ENCODE measurements around the gene CUL4A.

The CUL4A gene

GRCh38 chr13:113275387-113275786 is 66.0 kb downstream of the CUL4A start:
- POLR2A ChIA-PET = no interaction called here
- Histone ChIP-seq H3K36me3 (ENCODE audit: control insufficient read depth in 4 of 4, insufficient read depth in 4 of 4, low read length in 3 of 4) (no peaks in the 10 kb centered on the region), H3K27ac (ENCODE audit: insufficient read depth in 1 of 2, low read depth in 1 of 2, low read length in 2 of 2, poor library complexity in 1 of 2, severe bottlenecking in 2 of 2) (no peak overlapping the region), H3K27me3 (replicated peaks in 2 of 5; ENCODE audit: control insufficient read depth in 4 of 5, insufficient read depth in 5 of 5, low read length in 4 of 5) (peaks cover 0 to 4% (median 0%) of the 10 kb centered on the region in 5 experiments), H3K4me1 (ENCODE audit: control extremely low read depth in 1 of 4, control insufficient read depth in 4 of 4, insufficient read depth in 4 of 4, low read length in 3 of 4) (peaks cover 0 to 19% (median 14%) of the 10 kb centered on the region in 4 experiments), H3K4me3 (ENCODE audit: control insufficient read depth in 1 of 7, extremely low read depth in 1 of 7, insufficient read depth in 4 of 7, low read depth in 2 of 7, low read length in 6 of 7) (peak overlapping the region in 1 of 7 experiments; percentile 34), H3K9me3 (ENCODE audit: control extremely low read depth in 1 of 5, control insufficient read depth in 4 of 5, insufficient read depth in 2 of 5, low read depth in 1 of 5, low read length in 4 of 5) (peaks cover 0 to 4% (median 0%) of the 10 kb centered on the region in 5 experiments)
- CTCF ChIA-PET = interaction anchor here (0.7 to 1.7 kb wide), 5 partner anchors 9 to 116 kb away, joined by 3 to 4 read pairs (median 3); partner anchors contain the start of gene PCID2
- DNase-seq = peak; percentile 63 to 74 (median 71)
- whole genome bisulfite sequencing (ENCODE audit: insufficient coverage) = 14% methylated on average over 1 of the region's 3 CpGs

GRCh38 chr13:113280126-113280525 is 70.7 kb downstream of the CUL4A start:
- WGBS (ENCODE audit: insufficient coverage) = 91% methylated on average over 6 of the region's 6 CpGs
- H3K9me3 ChIP-seq (ENCODE audit: control extremely low read depth in 1 of 5, control insufficient read depth in 4 of 5, insufficient read depth in 2 of 5, low read depth in 1 of 5, low read length in 4 of 5) = peaks cover 0 to 4% (median 0%) of the 10 kb centered on the region in 5 experiments
- no peak for DNase-seq
- H3K27ac ChIP-seq (ENCODE audit: insufficient read depth in 1 of 2, low read depth in 1 of 2, low read length in 2 of 2, poor library complexity in 1 of 2, severe bottlenecking in 2 of 2) = no peak overlapping the region
- peaks cover 0 to 4% (median 0%) of the 10 kb centered on the region in 5 experiments for H3K27me3 ChIP-seq (replicated peaks in 2 of 5; ENCODE audit: control insufficient read depth in 4 of 5, insufficient read depth in 5 of 5, low read length in 4 of 5)
- H3K4me3 ChIP-seq (ENCODE audit: control insufficient read depth in 1 of 7, extremely low read depth in 1 of 7, insufficient read depth in 4 of 7, low read depth in 2 of 7, low read length in 6 of 7) = no peak overlapping the region
- H3K36me3 ChIP-seq (ENCODE audit: control insufficient read depth in 4 of 4, insufficient read depth in 4 of 4, low read length in 3 of 4) = no peaks in the 10 kb centered on the region
- peaks cover 0 to 5% (median 2%) of the 10 kb centered on the region in 4 experiments for H3K4me1 ChIP-seq (ENCODE audit: control extremely low read depth in 1 of 4, control insufficient read depth in 4 of 4, insufficient read depth in 4 of 4, low read length in 3 of 4)
- ChIA-PET CTCF (no interaction called here), POLR2A (no interaction called here)

- Histone ChIP-seq H3K4me3 (ENCODE audit: control insufficient read depth in 1 of 7, extremely low read depth in 1 of 7, insufficient read depth in 4 of 7, low read depth in 2 of 7, low read length in 6 of 7) (no peak overlapping the region), H3K27me3 (replicated peaks in 2 of 5; ENCODE audit: control insufficient read depth in 4 of 5, insufficient read depth in 5 of 5, low read length in 4 of 5) (peaks cover 0 to 7% (median 0%) of the 10 kb centered on the region in 5 experiments), H3K27ac (ENCODE audit: insufficient read depth in 1 of 2, low read depth in 1 of 2, low read length in 2 of 2, poor library complexity in 1 of 2, severe bottlenecking in 2 of 2) (no peak overlapping the region), H3K4me1 (ENCODE audit: control extremely low read depth in 1 of 4, control insufficient read depth in 4 of 4, insufficient read depth in 4 of 4, low read length in 3 of 4) (no peaks in the 10 kb centered on the region), H3K9me3 (ENCODE audit: control extremely low read depth in 1 of 5, control insufficient read depth in 4 of 5, insufficient read depth in 2 of 5, low read depth in 1 of 5, low read length in 4 of 5) (peaks cover 0 to 3% (median 2%) of the 10 kb centered on the region in 5 experiments), H3K36me3 (ENCODE audit: control insufficient read depth in 4 of 4, insufficient read depth in 4 of 4, low read length in 3 of 4) (no peaks in the 10 kb centered on the region)
- POLR2A ChIA-PET = no interaction called here
- DNase-seq = no peak
- 89% methylated on average over 5 of the region's 8 CpGs for WGBS (ENCODE audit: insufficient coverage)
- CTCF ChIA-PET = no interaction called here
Measured at GRCh38 chr13:113283904-113284303, 74.5 kb downstream of the CUL4A start.

DNA sequence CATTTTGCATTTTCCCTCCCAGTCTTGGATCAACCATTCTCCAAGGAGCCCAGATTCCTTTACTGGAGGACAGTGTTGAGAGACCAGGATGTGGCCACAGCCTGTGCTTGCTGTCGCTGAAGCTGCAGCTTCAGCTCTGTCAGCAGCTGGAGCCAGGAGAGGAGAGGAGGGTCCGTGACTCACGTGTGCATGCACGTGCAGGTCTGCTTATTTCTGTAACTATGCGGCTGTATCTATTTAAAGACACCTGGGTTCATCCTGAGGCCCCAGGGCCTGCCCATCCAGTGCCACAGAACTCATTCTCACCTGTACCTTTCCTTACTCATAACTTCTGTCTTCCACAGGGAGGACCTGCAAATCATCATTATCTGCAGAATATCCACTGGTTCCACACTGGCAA is 79.5 kb downstream of the CUL4A start:
- WGBS (ENCODE audit: insufficient coverage) = 70% methylated on average over 5 of the region's 5 CpGs
- DNase-seq = no peak
- CTCF ChIA-PET = no interaction called here

GRCh38 chr13:113291129-113291528 is 81.7 kb downstream of the CUL4A start:
- no peaks in the 10 kb centered on the region for H3K36me3 ChIP-seq (ENCODE audit: control insufficient read depth in 4 of 4, insufficient read depth in 4 of 4, low read length in 3 of 4)
- H3K9me3 ChIP-seq (ENCODE audit: control extremely low read depth in 1 of 5, control insufficient read depth in 4 of 5, insufficient read depth in 2 of 5, low read depth in 1 of 5, low read length in 4 of 5) = peaks cover 0 to 3% (median 0%) of the 10 kb centered on the region in 5 experiments
- CTCF ChIA-PET = no interaction called here
- 92% methylated on average over 2 of the region's 2 CpGs for WGBS (ENCODE audit: insufficient coverage)
- peaks cover 0 to 16% (median 9%) of the 10 kb centered on the region in 5 experiments for H3K27me3 ChIP-seq (replicated peaks in 2 of 5; ENCODE audit: control insufficient read depth in 4 of 5, insufficient read depth in 5 of 5, low read length in 4 of 5)
- H3K4me3 ChIP-seq (ENCODE audit: control insufficient read depth in 1 of 7, extremely low read depth in 1 of 7, insufficient read depth in 4 of 7, low read depth in 2 of 7, low read length in 6 of 7) = no peak overlapping the region
- no peak for DNase-seq
- H3K4me1 ChIP-seq (ENCODE audit: control extremely low read depth in 1 of 4, control insufficient read depth in 4 of 4, insufficient read depth in 4 of 4, low read length in 3 of 4) = peaks cover 4 to 12% (median 9%) of the 10 kb centered on the region in 4 experiments
- no peak overlapping the region for H3K27ac ChIP-seq (ENCODE audit: insufficient read depth in 1 of 2, low read depth in 1 of 2, low read length in 2 of 2, poor library complexity in 1 of 2, severe bottlenecking in 2 of 2)
- POLR2A ChIA-PET = no interaction called here

More for the DNA sequence above, 79.5 kb downstream of the CUL4A start:
- H3K9me3 ChIP-seq (ENCODE audit: control extremely low read depth in 1 of 5, control insufficient read depth in 4 of 5, insufficient read depth in 2 of 5, low read depth in 1 of 5, low read length in 4 of 5) = peaks cover 0 to 3% (median 0%) of the 10 kb centered on the region in 5 experiments
- H3K27ac ChIP-seq (ENCODE audit: insufficient read depth in 1 of 2, low read depth in 1 of 2, low read length in 2 of 2, poor library complexity in 1 of 2, severe bottlenecking in 2 of 2) = no peak overlapping the region
- no peak overlapping the region for H3K4me3 ChIP-seq (ENCODE audit: control insufficient read depth in 1 of 7, extremely low read depth in 1 of 7, insufficient read depth in 4 of 7, low read depth in 2 of 7, low read length in 6 of 7)
- POLR2A ChIA-PET = no interaction called here
- H3K36me3 ChIP-seq (ENCODE audit: control insufficient read depth in 4 of 4, insufficient read depth in 4 of 4, low read length in 3 of 4) = no peaks in the 10 kb centered on the region
- peaks cover 0 to 18% (median 9%) of the 10 kb centered on the region in 5 experiments for H3K27me3 ChIP-seq (replicated peaks in 2 of 5; ENCODE audit: control insufficient read depth in 4 of 5, insufficient read depth in 5 of 5, low read length in 4 of 5)
- H3K4me1 ChIP-seq (ENCODE audit: control extremely low read depth in 1 of 4, control insufficient read depth in 4 of 4, insufficient read depth in 4 of 4, low read length in 3 of 4) = peaks cover 4 to 10% (median 9%) of the 10 kb centered on the region in 4 experiments

DNA sequence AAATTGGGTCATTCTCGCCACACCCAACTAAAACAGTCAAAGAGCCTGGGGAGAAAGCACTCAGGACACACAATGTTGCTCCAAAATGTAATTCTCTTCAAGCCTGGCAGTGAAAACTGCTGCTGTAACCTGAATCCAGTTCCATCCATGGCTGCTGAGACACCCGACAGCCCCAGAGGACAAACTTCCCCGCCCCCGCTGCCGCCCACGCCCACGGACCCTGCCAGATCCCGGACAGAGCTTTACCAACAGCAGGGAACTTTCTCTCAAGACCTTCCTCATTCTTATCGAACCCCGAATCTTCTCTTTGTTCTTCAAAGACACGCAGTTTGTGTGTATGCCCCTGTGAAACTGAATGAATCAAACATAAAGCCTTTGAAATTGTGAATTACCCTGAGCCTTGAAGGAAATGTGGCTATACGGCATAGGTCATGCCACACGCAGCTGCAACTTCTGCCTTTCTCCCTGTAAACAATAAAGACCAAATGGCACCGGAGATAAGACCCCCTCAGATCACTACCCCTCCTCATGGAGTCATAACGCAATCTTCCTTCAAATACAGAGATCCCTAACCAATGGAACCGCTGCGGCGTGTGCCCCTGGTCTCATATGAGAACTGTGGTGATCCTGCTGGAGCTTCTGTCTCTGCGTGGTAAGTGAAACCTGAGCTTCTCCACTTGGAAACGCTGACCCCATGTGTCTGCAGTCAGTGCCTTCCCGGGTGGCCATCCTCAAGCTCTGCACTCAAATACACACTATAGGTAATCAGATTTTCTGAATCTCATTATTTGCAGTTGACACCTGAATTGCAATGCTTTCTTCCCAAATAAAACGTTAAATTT is 82.8 kb downstream of the CUL4A start:
- DNase-seq = peak; percentile 36 to 82 (median 76)
- WGBS (ENCODE audit: insufficient coverage) = 0% methylated on average over 14 of the region's 22 CpGs
- peaks cover 0 to 16% (median 9%) of the 10 kb centered on the region in 5 experiments for H3K27me3 ChIP-seq (replicated peaks in 2 of 5; ENCODE audit: control insufficient read depth in 4 of 5, insufficient read depth in 5 of 5, low read length in 4 of 5)
- no peaks in the 10 kb centered on the region for H3K36me3 ChIP-seq (ENCODE audit: control insufficient read depth in 4 of 4, insufficient read depth in 4 of 4, low read length in 3 of 4)
- ChIA-PET CTCF (interaction anchor here (0.7 to 1.4 kb wide), 4 partner anchors 16 to 62 kb away, joined by 3 to 4 read pairs (median 3); no protein-coding TSS in a partner anchor), POLR2A (interaction anchor here (0.6 kb wide), 1 partner anchor 18 kb away, joined by 3 read pairs; no protein-coding TSS in a partner anchor)
- H3K4me3 ChIP-seq (ENCODE audit: control insufficient read depth in 1 of 7, extremely low read depth in 1 of 7, insufficient read depth in 4 of 7, low read depth in 2 of 7, low read length in 6 of 7) = peak overlapping the region in 6 of 7 experiments; percentile 49 to 78 (median 56)
- peak overlapping the region in 1 of 2 experiments; percentile 54 for H3K27ac ChIP-seq (ENCODE audit: insufficient read depth in 1 of 2, low read depth in 1 of 2, low read length in 2 of 2, poor library complexity in 1 of 2, severe bottlenecking in 2 of 2)
- peaks cover 0 to 3% (median 0%) of the 10 kb centered on the region in 5 experiments for H3K9me3 ChIP-seq (ENCODE audit: control extremely low read depth in 1 of 5, control insufficient read depth in 4 of 5, insufficient read depth in 2 of 5, low read depth in 1 of 5, low read length in 4 of 5)
- H3K4me1 ChIP-seq (ENCODE audit: control extremely low read depth in 1 of 4, control insufficient read depth in 4 of 4, insufficient read depth in 4 of 4, low read length in 3 of 4) = peaks cover 4 to 19% (median 16%) of the 10 kb centered on the region in 4 experiments

DNA sequence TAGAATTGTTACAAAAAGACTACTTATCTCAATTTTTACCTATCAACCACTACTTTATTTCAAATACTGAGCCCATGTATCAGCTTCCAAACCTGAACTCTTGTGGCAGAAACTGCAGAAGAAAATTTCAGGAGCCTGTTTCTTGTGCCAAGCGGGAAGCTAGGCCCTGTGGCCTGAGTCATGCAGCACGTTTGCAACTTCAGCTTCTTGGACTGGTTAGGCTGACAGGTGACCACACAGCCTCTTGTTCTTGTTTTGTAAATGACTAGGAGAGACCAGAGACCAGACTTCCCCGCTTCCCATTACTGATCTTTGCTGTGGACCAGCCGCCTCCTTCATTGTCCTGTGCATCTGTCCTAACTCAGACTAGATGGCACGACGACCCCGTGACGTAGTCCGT is 84.3 kb downstream of the CUL4A start:
- ChIA-PET POLR2A (no interaction called here), CTCF (interaction anchor here (0.5 kb wide), 1 partner anchor 353 kb away, joined by 3 read pairs; no protein-coding TSS in a partner anchor)
- Histone ChIP-seq H3K9me3 (ENCODE audit: control extremely low read depth in 1 of 5, control insufficient read depth in 4 of 5, insufficient read depth in 2 of 5, low read depth in 1 of 5, low read length in 4 of 5) (no peaks in the 10 kb centered on the region), H3K27me3 (replicated peaks in 2 of 5; ENCODE audit: control insufficient read depth in 4 of 5, insufficient read depth in 5 of 5, low read length in 4 of 5) (peaks cover 0 to 14% (median 7%) of the 10 kb centered on the region in 5 experiments), H3K4me1 (ENCODE audit: control extremely low read depth in 1 of 4, control insufficient read depth in 4 of 4, insufficient read depth in 4 of 4, low read length in 3 of 4) (peaks cover 8 to 33% (median 25%) of the 10 kb centered on the region in 4 experiments), H3K27ac (ENCODE audit: insufficient read depth in 1 of 2, low read depth in 1 of 2, low read length in 2 of 2, poor library complexity in 1 of 2, severe bottlenecking in 2 of 2) (no peak overlapping the region), H3K36me3 (ENCODE audit: control insufficient read depth in 4 of 4, insufficient read depth in 4 of 4, low read length in 3 of 4) (no peaks in the 10 kb centered on the region), H3K4me3 (ENCODE audit: control insufficient read depth in 1 of 7, extremely low read depth in 1 of 7, insufficient read depth in 4 of 7, low read depth in 2 of 7, low read length in 6 of 7) (no peak overlapping the region)
- no peak for DNase-seq
- WGBS (ENCODE audit: insufficient coverage) = 92% methylated on average over 8 of the region's 9 CpGs

Measured in common myeloid progenitor, CD34-positive (primary cell).